Keratinocyte (primary cell): ENCODE data around the gene MISP.

Experiments used
- CTCF ChIP-seq, 3 experiments: IDR thresholded peaks in 1 of 3; conservative IDR thresholded peaks in 1 of 3; optimal IDR thresholded peaks in 1 of 3; 2 replicates in 2 of 3; 3 replicates in 1 of 3; pipeline versions ENCODE3 to v1.5.1; 2011; ENCODE audit warnings: low read length in 3 of 3, mild to moderate bottlenecking in 3 of 3, moderate library complexity in 2 of 3, control low read depth in 1 of 3, inconsistent platforms in 1 of 3; ENCODE audit not compliant: insufficient read depth in 2 of 3; ENCODE audit errors: extremely low read depth in 1 of 3
- EZH2 ChIP-seq: IDR thresholded peaks from one replicate; pipeline ENCODE4 v1.6.1; 2012; ENCODE audit warnings: inconsistent platforms, mild to moderate bottlenecking, low read length, moderate library complexity

GRCh38 chr19:781800-782184 is 30.9 kb downstream of the MISP start:
- TF ChIP-seq EZH2: no peak
- TF ChIP-seq CTCF (optimal IDR thresholded peaks at IDR 0.05 in 1 of 3, IDR thresholded peaks at IDR 0.05 in 1 of 3, conservative IDR thresholded peaks at IDR 0.05 in 1 of 3; ENCODE audit: extremely low read depth in 1 of 3, insufficient read depth in 2 of 3, low read length in 3 of 3): no peak
